Coronary artery (tissue), 2 donors: ENCODE results near the gene ADM2.

ENCODE experiments used
- DNase-seq: peaks from one replicate; pipeline ENCODE4 v3.0.0-alpha.2; 2017; ENCODE audit warnings: low spot score
- H3K27ac ChIP-seq, 2 donors: fragments of 200-600 bp; sonication (generic); one replicate each; pipeline ENCODE4 v1.5.1; 2016 to 2019
- H3K4me3 ChIP-seq: fragments of 200-600 bp; sonication (generic); 2 replicates; pipeline ENCODE4 v1.5.1; 2016; ENCODE audit warnings: mild to moderate bottlenecking, moderate library complexity
- TF ChIP-seq, protein P1 (sequence below): fragments of 200-600 bp; sonication (generic); IDR thresholded peaks from one replicate; pipeline ENCODE4 v1.5.1; 2019; ENCODE audit warnings: antibody characterized with exemption

The ADM2 gene

GRCh38 chr22:50482107-50483074 is 1.0 kb downstream of the ADM2 start:
- no peak for DNase-seq
- TF ChIP-seq, protein P1, sequence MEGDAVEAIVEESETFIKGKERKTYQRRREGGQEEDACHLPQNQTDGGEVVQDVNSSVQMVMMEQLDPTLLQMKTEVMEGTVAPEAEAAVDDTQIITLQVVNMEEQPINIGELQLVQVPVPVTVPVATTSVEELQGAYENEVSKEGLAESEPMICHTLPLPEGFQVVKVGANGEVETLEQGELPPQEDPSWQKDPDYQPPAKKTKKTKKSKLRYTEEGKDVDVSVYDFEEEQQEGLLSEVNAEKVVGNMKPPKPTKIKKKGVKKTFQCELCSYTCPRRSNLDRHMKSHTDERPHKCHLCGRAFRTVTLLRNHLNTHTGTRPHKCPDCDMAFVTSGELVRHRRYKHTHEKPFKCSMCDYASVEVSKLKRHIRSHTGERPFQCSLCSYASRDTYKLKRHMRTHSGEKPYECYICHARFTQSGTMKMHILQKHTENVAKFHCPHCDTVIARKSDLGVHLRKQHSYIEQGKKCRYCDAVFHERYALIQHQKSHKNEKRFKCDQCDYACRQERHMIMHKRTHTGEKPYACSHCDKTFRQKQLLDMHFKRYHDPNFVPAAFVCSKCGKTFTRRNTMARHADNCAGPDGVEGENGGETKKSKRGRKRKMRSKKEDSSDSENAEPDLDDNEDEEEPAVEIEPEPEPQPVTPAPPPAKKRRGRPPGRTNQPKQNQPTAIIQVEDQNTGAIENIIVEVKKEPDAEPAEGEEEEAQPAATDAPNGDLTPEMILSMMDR = no peak
- H3K27ac ChIP-seq = no peak overlapping the region
- peak overlapping the region; percentile 70 for H3K4me3 ChIP-seq

- no peak overlapping the region for H3K4me3 ChIP-seq
- TF ChIP-seq, protein P1 = no peak
- DNase-seq = no peak
- H3K27ac ChIP-seq = no peak overlapping the region
These were observed 1.8 kb downstream of the ADM2 start for GRCh38 chr22:50483106-50483505.

DNA sequence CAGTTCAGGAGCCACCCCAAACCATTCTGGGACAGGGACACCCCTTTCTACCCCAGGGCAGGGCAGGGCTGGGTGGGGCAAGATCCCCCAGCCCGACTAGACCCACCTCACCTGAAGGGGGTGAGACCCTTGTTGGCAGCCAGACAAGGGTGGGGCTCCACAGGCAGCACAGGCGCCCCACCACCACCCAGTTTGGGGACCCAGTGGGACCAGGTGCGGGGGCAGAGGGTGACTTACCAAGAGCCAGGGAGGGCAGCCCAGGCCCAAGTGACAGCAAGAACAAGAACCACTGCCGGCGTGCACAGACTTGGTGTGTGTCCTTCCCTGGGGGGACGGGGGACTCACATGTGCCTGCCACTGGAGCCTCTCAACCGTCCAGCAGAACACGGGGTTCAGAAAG is 2.2 kb downstream of the ADM2 start:
- no peak for DNase-seq
- Histone ChIP-seq H3K27ac (no peak overlapping the region), H3K4me3 (no peak overlapping the region)
- TF ChIP-seq, protein P1 = no peak

GRCh38 chr22:50483977-50484853 is 2.9 kb downstream of the ADM2 start:
- TF ChIP-seq, protein P1 = no peak
- no peak for DNase-seq
- no peak overlapping the region for H3K27ac ChIP-seq
- no peak overlapping the region for H3K4me3 ChIP-seq

- no peak for DNase-seq
- Histone ChIP-seq H3K4me3 (no peak overlapping the region), H3K27ac (no peak overlapping the region)
- TF ChIP-seq, protein P1 = no peak
These were observed 4.1 kb downstream of the ADM2 start for GRCh38 chr22:50485221-50486131.

- TF ChIP-seq, protein P1 = no peak
- H3K27ac ChIP-seq = no peak within 1 kb of the TSS
- DNase-seq = no peak
- no peak within 1 kb of the TSS for H3K4me3 ChIP-seq
These were observed 5.4 kb downstream of the ADM2 start, which contains the start of gene MIOX for GRCh38 chr22:50486561-50487289. MIOX (plus strand) TSS chr22:50486859; CDS start chr22:50486898, 39 bp downstream.
